ENCODE results near the gene CNTNAP2. TPM values are rescaled to one million over a fixed set of nuclear protein-coding genes. Genes with fewer than 3 reads are reported as not detected.

CNTNAP2 gene
- total and polyA plus RNA-seq, 4 donors = 0.14 to 2.3 (median 1.1) TPM

DNA sequence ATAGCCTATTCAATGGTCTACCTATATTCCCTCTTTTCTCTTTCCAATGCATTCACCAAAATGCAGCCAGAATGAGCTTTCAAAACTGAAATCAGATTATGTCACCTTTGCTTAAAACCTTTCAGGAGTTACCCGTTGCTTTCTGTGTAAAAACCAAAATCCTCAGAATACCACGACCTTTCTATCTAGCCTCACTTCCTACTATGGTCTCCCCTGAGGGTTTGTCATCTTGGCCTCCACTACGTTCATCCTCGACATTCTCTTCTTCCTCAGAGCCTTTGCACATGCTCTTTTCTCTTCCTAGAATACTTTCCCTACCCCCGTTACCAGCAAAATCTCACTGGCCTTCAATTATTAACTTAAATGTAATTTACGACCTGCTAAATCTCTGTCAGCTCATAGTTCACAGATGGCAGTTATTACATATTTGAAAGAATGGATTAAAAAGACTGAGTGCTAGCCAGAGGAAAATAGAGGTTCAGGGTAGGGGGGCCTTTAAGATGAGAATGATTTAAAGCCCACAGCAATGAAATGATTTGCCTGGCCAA lies 2093.1 kb downstream of the CNTNAP2 start:
- no peak overlapping the region for H3K9ac ChIP-seq (ENCODE audit: low read depth in 1 of 2, low read length in 2 of 2)
- H3K36me3 ChIP-seq (ENCODE audit: control insufficient read depth in 4 of 4, insufficient read depth in 3 of 4, low read depth in 1 of 4, low read length in 3 of 4) = no peaks in the 10 kb centered on the region
- H3K27ac ChIP-seq (ENCODE audit: low read depth in 1 of 2, low read length in 2 of 2) = no peak overlapping the region
- DNase-seq (ENCODE audit: low spot score) = no peak
- H3K4me3 ChIP-seq (ENCODE audit: low read depth in 1 of 3, low read length in 3 of 3) = no peak overlapping the region
- no peaks in the 10 kb centered on the region for H3K9me3 ChIP-seq (ENCODE audit: control insufficient read depth in 4 of 4, low read length in 3 of 4)
- whole genome bisulfite sequencing = 76% methylated on average over 6 of the region's 6 CpGs
- TF ChIP-seq, protein P1, sequence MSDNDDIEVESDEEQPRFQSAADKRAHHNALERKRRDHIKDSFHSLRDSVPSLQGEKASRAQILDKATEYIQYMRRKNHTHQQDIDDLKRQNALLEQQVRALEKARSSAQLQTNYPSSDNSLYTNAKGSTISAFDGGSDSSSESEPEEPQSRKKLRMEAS (IDR thresholded peaks at IDR 0.05) = no peak
- TF ChIP-seq RXRA (IDR thresholded peaks at IDR 0.05) = no peak
- TF ChIP-seq HNF4A (conservative IDR thresholded peaks at IDR 0.05) = no peak
- H3K4me1 ChIP-seq (ENCODE audit: control insufficient read depth in 4 of 4, insufficient read depth in 4 of 4, low read length in 3 of 4) = no peaks in the 10 kb centered on the region
- H3K27me3 ChIP-seq (ENCODE audit: control insufficient read depth in 4 of 4, insufficient read depth in 4 of 4, low read length in 3 of 4) = no peaks in the 10 kb centered on the region

DNA sequence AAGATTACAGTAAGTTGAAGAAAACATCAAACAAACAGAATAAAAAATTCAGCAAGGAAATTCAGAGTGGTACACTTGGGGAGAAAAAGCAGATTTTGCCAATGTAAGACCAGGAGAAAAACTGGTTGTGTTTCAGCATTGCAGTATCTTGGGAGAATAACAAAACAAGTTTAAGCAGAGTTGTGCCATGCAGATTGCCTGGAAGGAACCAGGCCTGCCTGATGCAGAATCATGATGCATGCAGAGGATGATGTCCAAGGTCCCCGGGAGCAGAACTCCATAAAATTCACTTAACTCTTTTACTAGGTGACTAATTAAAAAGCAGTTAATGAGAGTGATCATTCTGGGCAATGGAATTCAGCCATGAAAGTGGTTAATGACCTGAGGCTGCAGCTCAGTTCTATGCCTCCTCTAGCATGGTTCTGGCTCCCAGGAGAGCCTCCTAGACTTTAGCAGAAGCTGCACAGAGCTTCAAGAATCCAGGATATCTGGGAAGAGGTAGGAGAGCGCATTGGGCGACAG lies 2094.3 kb downstream of the CNTNAP2 start:
- no peak overlapping the region for H3K9ac ChIP-seq (ENCODE audit: low read depth in 1 of 2, low read length in 2 of 2)
- WGBS = 91% methylated on average over 3 of the region's 3 CpGs
- no peak for DNase-seq (ENCODE audit: low spot score)
- TF ChIP-seq FOXA1 (IDR thresholded peaks at IDR 0.05) (no peak), HNF4A (conservative IDR thresholded peaks at IDR 0.05) (no peak), EGR1 (IDR thresholded peaks at IDR 0.05; ENCODE audit: low read depth in 2 of 2) (no peak), GABPA (IDR thresholded peaks at IDR 0.05 in 1 of 2, conservative IDR thresholded peaks at IDR 0.05 in 1 of 2) (no peak), RAD21 (IDR thresholded peaks at IDR 0.05) (no peak)
- TF ChIP-seq, protein P2, sequence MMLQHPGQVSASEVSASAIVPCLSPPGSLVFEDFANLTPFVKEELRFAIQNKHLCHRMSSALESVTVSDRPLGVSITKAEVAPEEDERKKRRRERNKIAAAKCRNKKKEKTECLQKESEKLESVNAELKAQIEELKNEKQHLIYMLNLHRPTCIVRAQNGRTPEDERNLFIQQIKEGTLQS (IDR thresholded peaks at IDR 0.05) = no peak
- TF ChIP-seq, protein P3, sequence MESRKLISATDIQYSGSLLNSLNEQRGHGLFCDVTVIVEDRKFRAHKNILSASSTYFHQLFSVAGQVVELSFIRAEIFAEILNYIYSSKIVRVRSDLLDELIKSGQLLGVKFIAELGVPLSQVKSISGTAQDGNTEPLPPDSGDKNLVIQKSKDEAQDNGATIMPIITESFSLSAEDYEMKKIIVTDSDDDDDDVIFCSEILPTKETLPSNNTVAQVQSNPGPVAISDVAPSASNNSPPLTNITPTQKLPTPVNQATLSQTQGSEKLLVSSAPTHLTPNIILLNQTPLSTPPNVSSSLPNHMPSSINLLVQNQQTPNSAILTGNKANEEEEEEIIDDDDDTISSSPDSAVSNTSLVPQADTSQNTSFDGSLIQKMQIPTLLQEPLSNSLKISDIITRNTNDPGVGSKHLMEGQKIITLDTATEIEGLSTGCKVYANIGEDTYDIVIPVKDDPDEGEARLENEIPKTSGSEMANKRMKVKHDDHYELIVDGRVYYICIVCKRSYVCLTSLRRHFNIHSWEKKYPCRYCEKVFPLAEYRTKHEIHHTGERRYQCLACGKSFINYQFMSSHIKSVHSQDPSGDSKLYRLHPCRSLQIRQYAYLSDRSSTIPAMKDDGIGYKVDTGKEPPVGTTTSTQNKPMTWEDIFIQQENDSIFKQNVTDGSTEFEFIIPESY (IDR thresholded peaks at IDR 0.05) = no peak
- no peak overlapping the region for H3K4me3 ChIP-seq (ENCODE audit: low read depth in 1 of 3, low read length in 3 of 3)
- H3K9me3 ChIP-seq (ENCODE audit: control insufficient read depth in 4 of 4, low read length in 3 of 4) = no peaks in the 10 kb centered on the region
- H3K4me1 ChIP-seq (ENCODE audit: control insufficient read depth in 4 of 4, insufficient read depth in 4 of 4, low read length in 3 of 4) = no peaks in the 10 kb centered on the region
- H3K36me3 ChIP-seq (ENCODE audit: control insufficient read depth in 4 of 4, insufficient read depth in 3 of 4, low read depth in 1 of 4, low read length in 3 of 4) = no peaks in the 10 kb centered on the region
- H3K27me3 ChIP-seq (ENCODE audit: control insufficient read depth in 4 of 4, insufficient read depth in 4 of 4, low read length in 3 of 4) = no peaks in the 10 kb centered on the region
- H3K27ac ChIP-seq (ENCODE audit: low read depth in 1 of 2, low read length in 2 of 2) = no peak overlapping the region

DNA sequence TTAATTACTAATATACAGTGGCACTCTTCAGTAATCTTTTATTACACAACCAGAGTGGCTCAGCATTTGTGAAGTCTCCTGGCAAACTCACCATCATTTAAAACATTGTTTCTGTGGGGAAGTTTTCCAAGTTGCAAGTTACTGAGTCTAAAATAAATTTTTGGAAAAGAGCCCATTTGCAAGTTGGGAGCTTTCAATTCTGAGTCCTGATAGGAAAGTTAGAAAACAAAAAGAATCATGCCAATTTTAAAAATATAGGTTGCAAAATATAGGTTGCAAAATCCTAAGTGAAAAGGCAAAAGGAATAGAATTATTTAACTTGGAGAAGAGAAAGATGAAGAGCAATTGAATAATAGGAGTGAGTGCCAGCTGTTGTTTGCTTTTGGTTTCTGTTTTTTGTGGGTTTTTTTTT lies 2095.1 kb downstream of the CNTNAP2 start:
- Histone ChIP-seq H3K27me3 (ENCODE audit: control insufficient read depth in 4 of 4, insufficient read depth in 4 of 4, low read length in 3 of 4) (no peaks in the 10 kb centered on the region), H3K4me1 (ENCODE audit: control insufficient read depth in 4 of 4, insufficient read depth in 4 of 4, low read length in 3 of 4) (no peaks in the 10 kb centered on the region), H3K9me3 (ENCODE audit: control insufficient read depth in 4 of 4, low read length in 3 of 4) (no peaks in the 10 kb centered on the region), H3K4me3 (ENCODE audit: low read depth in 1 of 3, low read length in 3 of 3) (no peak overlapping the region), H3K36me3 (ENCODE audit: control insufficient read depth in 4 of 4, insufficient read depth in 3 of 4, low read depth in 1 of 4, low read length in 3 of 4) (no peaks in the 10 kb centered on the region), H3K27ac (ENCODE audit: low read depth in 1 of 2, low read length in 2 of 2) (no peak overlapping the region), H3K9ac (ENCODE audit: low read depth in 1 of 2, low read length in 2 of 2) (no peak overlapping the region)
- DNase-seq (ENCODE audit: low spot score) = no peak
- TF ChIP-seq RXRA (IDR thresholded peaks at IDR 0.05) (no peak), SP1 (IDR thresholded peaks at IDR 0.05) (no peak), EGR1 (IDR thresholded peaks at IDR 0.05; ENCODE audit: low read depth in 2 of 2) (no peak), FOXA1 (IDR thresholded peaks at IDR 0.05) (no peak), GABPA (IDR thresholded peaks at IDR 0.05 in 1 of 2, conservative IDR thresholded peaks at IDR 0.05 in 1 of 2) (no peak)

DNA sequence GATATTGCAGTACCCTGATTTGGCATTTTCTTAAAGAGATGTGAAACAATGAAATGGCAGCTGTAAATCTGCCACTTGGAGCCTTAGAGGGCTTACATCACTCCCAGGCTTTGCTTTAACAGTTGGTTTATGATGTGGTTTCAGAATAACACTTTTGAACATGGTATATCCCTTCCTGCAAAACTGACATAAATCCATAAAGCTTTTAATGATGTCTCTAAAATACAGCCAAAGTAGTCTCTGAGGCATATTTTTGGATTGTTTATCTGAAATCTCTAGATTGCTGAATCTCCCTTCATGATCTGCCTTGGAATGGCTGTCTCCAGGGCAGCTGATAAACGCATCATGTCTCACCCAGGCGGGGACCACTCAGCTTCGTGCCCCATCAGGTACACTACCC lies 2096.1 kb downstream of the CNTNAP2 start:
- H3K4me3 ChIP-seq (ENCODE audit: low read depth in 1 of 3, low read length in 3 of 3) = no peak overlapping the region
- WGBS = 83% methylated on average over 3 of the region's 3 CpGs
- H3K4me1 ChIP-seq (ENCODE audit: control insufficient read depth in 4 of 4, insufficient read depth in 4 of 4, low read length in 3 of 4) = no peaks in the 10 kb centered on the region
- H3K36me3 ChIP-seq (ENCODE audit: control insufficient read depth in 4 of 4, insufficient read depth in 3 of 4, low read depth in 1 of 4, low read length in 3 of 4) = no peaks in the 10 kb centered on the region
- no peaks in the 10 kb centered on the region for H3K9me3 ChIP-seq (ENCODE audit: control insufficient read depth in 4 of 4, low read length in 3 of 4)
- DNase-seq (ENCODE audit: low spot score) = no peak
- TF ChIP-seq SP1 (IDR thresholded peaks at IDR 0.05) (no peak), RAD21 (IDR thresholded peaks at IDR 0.05) (no peak)
- H3K27ac ChIP-seq (ENCODE audit: low read depth in 1 of 2, low read length in 2 of 2) = no peak overlapping the region
- H3K27me3 ChIP-seq (ENCODE audit: control insufficient read depth in 4 of 4, insufficient read depth in 4 of 4, low read length in 3 of 4) = no peaks in the 10 kb centered on the region
- H3K9ac ChIP-seq (ENCODE audit: low read depth in 1 of 2, low read length in 2 of 2) = no peak overlapping the region
